DMS79 (cell line): ENCODE data around the gene ZNF503.

ENCODE experiments used
- DNase-seq: peaks from one replicate; lab custom pipeline; 2025; lab: John Stamatoyannopoulos, UW

Gene ZNF503

GRCh38 chr10:75352650-75353049 is 48.9 kb downstream of the ZNF503 start:
- no peak for DNase-seq

DNA sequence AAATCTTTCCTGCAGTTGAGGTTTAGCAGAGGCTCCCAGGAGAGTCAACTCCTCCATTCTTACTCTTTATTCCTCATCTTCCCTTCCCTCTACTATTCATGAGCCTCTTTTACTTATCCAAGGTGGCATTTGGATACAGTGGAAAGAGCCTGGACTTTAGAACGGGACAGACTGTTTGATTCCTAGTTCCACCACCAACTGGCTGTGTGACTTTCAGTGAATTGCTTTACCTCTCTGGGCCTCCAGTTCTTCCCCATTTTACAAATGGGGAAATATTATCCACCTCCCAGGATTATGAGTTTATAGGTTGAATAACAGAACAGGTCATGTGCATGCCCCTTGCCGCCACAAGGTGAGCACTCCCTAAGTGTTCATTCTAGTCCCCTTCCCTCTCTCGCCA is 49.9 kb downstream of the ZNF503 start:
- no peak for DNase-seq

- DNase-seq = no peak
These were observed 50.8 kb downstream of the ZNF503 start for GRCh38 chr10:75350791-75351190.
